SK-N-MC (cell line): ENCODE measurements around the gene GLRX3.

ENCODE experiments used
- DNase-seq: peaks from one replicate; pipeline ENCODE4 v3.0.0-alpha.2; 2011; ENCODE audit warnings: low read depth, low spot score
- H3K27ac ChIP-seq: fragments of 200-600 bp; sonication (generic); 2 replicates; pipeline ENCODE4 v1.5.1; 2016; ENCODE audit warnings: mixed run types
- H3K36me3 ChIP-seq: fragments of 200-600 bp; sonication (generic); 2 replicates; pipeline ENCODE4 v1.6.1; 2017; ENCODE audit warnings: antibody characterized with exemption, low read length, mixed read lengths; ENCODE audit not compliant: insufficient read depth
- H3K4me3 ChIP-seq: fragments of 200-600 bp; sonication (generic); 2 replicates; pipeline ENCODE4 v1.5.1; 2016
- H3K9ac ChIP-seq: fragments of 200-600 bp; sonication (generic); 2 replicates; pipeline ENCODE4 v1.8.0; 2017; ENCODE audit warnings: mixed run types, mixed read lengths; ENCODE audit not compliant: insufficient read length
- H3K9me3 ChIP-seq: fragments of 200-600 bp; sonication (generic); 2 replicates; pipeline ENCODE4 v1.6.1; 2017; ENCODE audit warnings: low read depth, mild to moderate bottlenecking, antibody characterized with exemption, low read length, moderate library complexity, mixed read lengths
- EZH2 ChIP-seq: fragments of 200-600 bp; sonication (generic); IDR thresholded peaks from one replicate; pipeline ENCODE4 v1.6.1; 2017; ENCODE audit warnings: antibody characterized with exemption
- FOXP2 ChIP-seq: optimal IDR thresholded peaks from 2 replicates; pipeline ENCODE3; 2011; ENCODE audit warnings: mild to moderate bottlenecking, moderate library complexity; ENCODE audit not compliant: insufficient read depth; ENCODE audit errors: extremely low read length, control extremely low read depth
- POLR2AphosphoS5 ChIP-seq: IDR thresholded peaks from 2 replicates; pipeline ENCODE4 v1.6.1; 2012; ENCODE audit warnings: mild to moderate bottlenecking, low read depth, low read length, borderline replicate concordance

The GLRX3 gene

GRCh38 chr10:130135676-130136225, 440 bp upstream of the GLRX3 start:
- H3K9ac ChIP-seq = peak overlapping the region; percentile 67
- no peaks in the 10 kb centered on the region for H3K9me3 ChIP-seq
- DNase-seq = no peak
- H3K4me3 ChIP-seq = peak overlapping the region; percentile 81
- no peaks in the 10 kb centered on the region for H3K36me3 ChIP-seq
- TF ChIP-seq EZH2 (no peak), FOXP2 (no peak), POLR2AphosphoS5 (no peak)
- no peak overlapping the region for H3K27ac ChIP-seq

- Histone ChIP-seq H3K9me3 (no peaks in the 10 kb centered on the region), H3K36me3 (no peaks in the 10 kb centered on the region; the same call in 1 of the 2 replicates), H3K9ac (peak overlapping the region; percentile 81), H3K27ac (no peak overlapping the region), H3K4me3 (peak overlapping the region; percentile 81)
- DNase-seq = no peak
- TF ChIP-seq POLR2AphosphoS5 = no peak
- no peak for TF ChIP-seq FOXP2
- TF ChIP-seq EZH2 = no peak
Measured at GRCh38 chr10:130137090-130137448, 878 bp downstream of the GLRX3 start.

- DNase-seq = no peak
- Histone ChIP-seq H3K4me3 (peak overlapping the region; percentile 81), H3K36me3 (no peaks in the 10 kb centered on the region; the same call in 1 of the 2 replicates), H3K27ac (no peak overlapping the region), H3K9ac (peak overlapping the region; percentile 81), H3K9me3 (no peaks in the 10 kb centered on the region)
- TF ChIP-seq EZH2 (no peak), POLR2AphosphoS5 (no peak), FOXP2 (no peak)
Measured at GRCh38 chr10:130137659-130138478, 1.7 kb downstream of the GLRX3 start.

- no peaks in the 10 kb centered on the region for H3K9me3 ChIP-seq
- H3K27ac ChIP-seq = no peak overlapping the region
- no peak for DNase-seq
- no peak overlapping the region for H3K4me3 ChIP-seq
- H3K9ac ChIP-seq = no peak overlapping the region
- no peaks in the 10 kb centered on the region; the same call in 1 of the 2 replicates for H3K36me3 ChIP-seq
- TF ChIP-seq POLR2AphosphoS5 (no peak), FOXP2 (no peak), EZH2 (no peak)
Measured at GRCh38 chr10:130138479-130138866, 2.3 kb downstream of the GLRX3 start.

GRCh38 chr10:130140425-130140824, 4.2 kb downstream of the GLRX3 start:
- DNase-seq = no peak
- Histone ChIP-seq H3K4me3 (no peak overlapping the region), H3K9me3 (no peaks in the 10 kb centered on the region), H3K36me3 (peaks cover 2% of the 10 kb centered on the region; the same call in 1 of the 2 replicates), H3K9ac (no peak overlapping the region), H3K27ac (no peak overlapping the region)
- no peak for TF ChIP-seq EZH2
- TF ChIP-seq POLR2AphosphoS5 = no peak
- no peak for TF ChIP-seq FOXP2

- no peak for DNase-seq
- TF ChIP-seq FOXP2 = no peak
- no peak for TF ChIP-seq POLR2AphosphoS5
- TF ChIP-seq EZH2 = no peak
- Histone ChIP-seq H3K9me3 (no peaks in the 10 kb centered on the region), H3K27ac (no peak overlapping the region), H3K4me3 (no peak overlapping the region), H3K9ac (no peak overlapping the region), H3K36me3 (peaks cover 4% of the 10 kb centered on the region; the same call in 1 of the 2 replicates)
Measured at GRCh38 chr10:130141038-130141437, 4.8 kb downstream of the GLRX3 start.

- Histone ChIP-seq H3K9ac (no peak overlapping the region), H3K36me3 (peaks cover 8% of the 10 kb centered on the region; the same call in 1 of the 2 replicates), H3K27ac (no peak overlapping the region), H3K9me3 (no peaks in the 10 kb centered on the region), H3K4me3 (no peak overlapping the region)
- DNase-seq = no peak
- TF ChIP-seq POLR2AphosphoS5 = no peak
- TF ChIP-seq FOXP2 = no peak
- no peak for TF ChIP-seq EZH2
Measured at GRCh38 chr10:130141460-130141859, 5.3 kb downstream of the GLRX3 start.

- Histone ChIP-seq H3K36me3 (peaks cover 8% of the 10 kb centered on the region; the same call in 1 of the 2 replicates), H3K4me3 (no peak overlapping the region), H3K27ac (no peak overlapping the region), H3K9ac (no peak overlapping the region), H3K9me3 (no peaks in the 10 kb centered on the region)
- no peak for DNase-seq
- TF ChIP-seq POLR2AphosphoS5 (no peak), EZH2 (no peak), FOXP2 (no peak)
Measured at GRCh38 chr10:130141878-130142277, 5.7 kb downstream of the GLRX3 start.
